Progenitor cell of endocrine pancreas (in vitro differentiated cells): ENCODE results near the gene TESK2. TPM values are rescaled to one million over a fixed set of nuclear protein-coding genes. Genes with fewer than 3 reads are reported as not detected.
"Not testable (repeated sequence)": the region's sequence is repeated elsewhere in the genome, so short reads cannot be mapped to it uniquely, and the experiment has no call there.

Source experiments
- DNase-seq: peaks from one replicate; pipeline ENCODE4 v3.0.0; 2021; ENCODE audit warnings: low spot score; ENCODE audit not compliant: unreplicated experiment
- H3K27ac Mint-ChIP-seq: 2 replicates; pipeline ENCODE4 v1.8.0; 2021; ENCODE audit warnings: mild to moderate bottlenecking, moderate library complexity, mixed read lengths
- H3K27me3 Mint-ChIP-seq: 2 replicates; pipeline ENCODE4 v1.8.0; 2021; ENCODE audit warnings: mixed read lengths
- H3K36me3 Mint-ChIP-seq: 2 replicates; pipeline ENCODE4 v1.8.0; 2022; ENCODE audit warnings: mixed read lengths; ENCODE audit not compliant: insufficient read depth
- H3K4me1 Mint-ChIP-seq: 2 replicates; pipeline ENCODE4 v1.8.0; 2021; ENCODE audit warnings: low read depth, mixed read lengths
- H3K4me3 Mint-ChIP-seq: 2 replicates; pipeline ENCODE4 v1.8.0; 2021; ENCODE audit warnings: low read depth, mild to moderate bottlenecking, moderate library complexity, mixed read lengths
- H3K9me3 Mint-ChIP-seq: 2 replicates; pipeline ENCODE4 v1.8.0; 2021; ENCODE audit warnings: low read depth, mixed read lengths
- CTCF ChIP-seq: fragments of 200-600 bp; sonication (generic); IDR thresholded peaks from one replicate; pipeline ENCODE4 v1.5.0; 2021; ENCODE audit warnings: antibody characterized with exemption, mild to moderate bottlenecking; ENCODE audit not compliant: unreplicated experiment
- total RNA-seq: library from RNA; stranded (reverse); gene quantifications from 2 replicates; pipeline ENCODE4 v1.2.1, GENCODE V29; 2021

TESK2 gene
- total RNA-seq, 1 donor from 2014 or later, result 9.5 TPM

- Mint-ChIP-seq H3K36me3 (peaks cover 24% of the 10 kb centered on the region), H3K27me3 (no peaks in the 10 kb centered on the region), H3K9me3 (no peaks in the 10 kb centered on the region), H3K27ac (peak overlapping the region; percentile 39), H3K4me3 (peak overlapping the region; percentile 25), H3K4me1 (peaks cover 29% of the 10 kb centered on the region)
- no peak for TF ChIP-seq CTCF
- no peak for DNase-seq
Observed at GRCh38 chr1:45518910-45519309, 27.9 kb upstream of the TESK2 start.

GRCh38 chr1:45518366-45518765, 27.4 kb upstream of the TESK2 start:
- H3K36me3 Mint-ChIP-seq, result peaks cover 26% of the 10 kb centered on the region
- H3K9me3 Mint-ChIP-seq, DNase-seq, H3K27me3 Mint-ChIP-seq, H3K4me3 Mint-ChIP-seq: not testable (repeated sequence)
- H3K27ac Mint-ChIP-seq, result peak overlapping the region; percentile 39
- peaks cover 34% of the 10 kb centered on the region for H3K4me1 Mint-ChIP-seq

GRCh38 chr1:45516465-45516864, 25.5 kb upstream of the TESK2 start:
- Mint-ChIP-seq H3K36me3 (peaks cover 30% of the 10 kb centered on the region), H3K27ac (peak overlapping the region; percentile 41), H3K9me3 (no peaks in the 10 kb centered on the region), H3K4me1 (peaks cover 36% of the 10 kb centered on the region), H3K4me3 (no peak overlapping the region), H3K27me3 (no peaks in the 10 kb centered on the region)
- no peak for TF ChIP-seq CTCF
- no peak for DNase-seq

- peaks cover 36% of the 10 kb centered on the region for H3K4me1 Mint-ChIP-seq
- no peak for DNase-seq
- H3K27ac Mint-ChIP-seq, result peak overlapping the region; percentile 60
- H3K9me3 Mint-ChIP-seq, result no peaks in the 10 kb centered on the region
- no peaks in the 10 kb centered on the region for H3K27me3 Mint-ChIP-seq
- H3K4me3 Mint-ChIP-seq, result no peak overlapping the region
- no peak for TF ChIP-seq CTCF
- H3K36me3 Mint-ChIP-seq, result peaks cover 33% of the 10 kb centered on the region
Observed at GRCh38 chr1:45516036-45516435, 25.1 kb upstream of the TESK2 start.

- DNase-seq, H3K4me3 Mint-ChIP-seq, H3K9me3 Mint-ChIP-seq, H3K27me3 Mint-ChIP-seq: not testable (repeated sequence)
- H3K36me3 Mint-ChIP-seq, result peaks cover 41% of the 10 kb centered on the region
- peaks cover 29% of the 10 kb centered on the region for H3K4me1 Mint-ChIP-seq
- H3K27ac Mint-ChIP-seq, result peak overlapping the region; percentile 92
Observed at GRCh38 chr1:45513532-45514260, 22.7 kb upstream of the TESK2 start.

- peak; percentile 45 for DNase-seq
- Mint-ChIP-seq H3K4me1 (peaks cover 29% of the 10 kb centered on the region), H3K27me3 (no peaks in the 10 kb centered on the region), H3K27ac (peak overlapping the region; percentile 92), H3K9me3 (no peaks in the 10 kb centered on the region), H3K36me3 (peaks cover 41% of the 10 kb centered on the region), H3K4me3 (no peak overlapping the region)
- TF ChIP-seq CTCF, result peak; percentile 76
Observed at GRCh38 chr1:45512641-45513054, 21.7 kb upstream of the TESK2 start.
